Measurements from ENCODE around the gene RUBCNL.

Gene RUBCNL

GRCh38 chr13:46315036-46315435 is 72.0 kb downstream of the RUBCNL start:
- Mint-ChIP-seq H3K27ac (no peak overlapping the region), H3K4me1 (no peaks in the 10 kb centered on the region), H3K36me3 (ENCODE audit: low read depth) (no peaks in the 10 kb centered on the region), H3K27me3 (ENCODE audit: low read depth) (peaks cover 4% of the 10 kb centered on the region), H3K9me3 (peaks cover 10% of the 10 kb centered on the region), H3K4me3 (no peak overlapping the region)
- TF ChIP-seq CTCF (IDR thresholded peaks at IDR 0.05; ENCODE audit: unreplicated experiment in 3 of 3): no peak

- H3K27me3 Mint-ChIP-seq (ENCODE audit: low read depth): peaks cover 4% of the 10 kb centered on the region
- no peaks in the 10 kb centered on the region for H3K4me1 Mint-ChIP-seq
- no peak overlapping the region for H3K4me3 Mint-ChIP-seq
- H3K9me3 Mint-ChIP-seq: peaks cover 13% of the 10 kb centered on the region
- H3K27ac Mint-ChIP-seq: no peak overlapping the region
- no peaks in the 10 kb centered on the region for H3K36me3 Mint-ChIP-seq (ENCODE audit: low read depth)
- TF ChIP-seq CTCF (IDR thresholded peaks at IDR 0.05; ENCODE audit: unreplicated experiment in 3 of 3): no peak
Measured at GRCh38 chr13:46314587-46314986, 72.5 kb downstream of the RUBCNL start.

GRCh38 chr13:46313432-46314257 is 73.4 kb downstream of the RUBCNL start:
- Mint-ChIP-seq H3K36me3 (ENCODE audit: low read depth) (no peaks in the 10 kb centered on the region), H3K4me3 (no peak overlapping the region), H3K27ac (no peak overlapping the region), H3K27me3 (ENCODE audit: low read depth) (peaks cover 4% of the 10 kb centered on the region), H3K4me1 (no peaks in the 10 kb centered on the region), H3K9me3 (peaks cover 13% of the 10 kb centered on the region)
- TF ChIP-seq CTCF (IDR thresholded peaks at IDR 0.05; ENCODE audit: unreplicated experiment in 3 of 3): no peak

GRCh38 chr13:46313024-46313423 is 74.0 kb downstream of the RUBCNL start:
- Mint-ChIP-seq H3K27me3 (ENCODE audit: low read depth) (peaks cover 4% of the 10 kb centered on the region), H3K9me3 (peaks cover 13% of the 10 kb centered on the region), H3K4me3 (no peak overlapping the region), H3K27ac (no peak overlapping the region), H3K36me3 (ENCODE audit: low read depth) (no peaks in the 10 kb centered on the region), H3K4me1 (no peaks in the 10 kb centered on the region)
- no peak for TF ChIP-seq CTCF (IDR thresholded peaks at IDR 0.05; ENCODE audit: unreplicated experiment in 3 of 3)

GRCh38 chr13:46311217-46311616 is 75.8 kb downstream of the RUBCNL start:
- no peak for TF ChIP-seq CTCF (IDR thresholded peaks at IDR 0.05; ENCODE audit: unreplicated experiment in 3 of 3)
- H3K27me3 Mint-ChIP-seq (ENCODE audit: low read depth): no peaks in the 10 kb centered on the region
- no peak overlapping the region for H3K4me3 Mint-ChIP-seq
- no peaks in the 10 kb centered on the region for H3K4me1 Mint-ChIP-seq
- no peaks in the 10 kb centered on the region for H3K36me3 Mint-ChIP-seq (ENCODE audit: low read depth)
- peaks cover 13% of the 10 kb centered on the region for H3K9me3 Mint-ChIP-seq
- H3K27ac Mint-ChIP-seq: no peak overlapping the region

GRCh38 chr13:46310066-46310465 is 77.0 kb downstream of the RUBCNL start:
- Mint-ChIP-seq H3K4me1 (no peaks in the 10 kb centered on the region), H3K9me3 (peaks cover 13% of the 10 kb centered on the region), H3K4me3 (no peak overlapping the region), H3K27me3 (ENCODE audit: low read depth) (no peaks in the 10 kb centered on the region), H3K36me3 (ENCODE audit: low read depth) (no peaks in the 10 kb centered on the region), H3K27ac (no peak overlapping the region)
- TF ChIP-seq CTCF (IDR thresholded peaks at IDR 0.05; ENCODE audit: unreplicated experiment in 3 of 3): no peak
